ENCODE results near the gene WDR35.

GRCh38 chr2:19949071-19949470 is 40.8 kb downstream of the WDR35 start:
- no peak for TF ChIP-seq POLR2AphosphoS5 (IDR thresholded peaks at IDR 0.05; ENCODE audit: insufficient read depth, low read depth, low read length)
- no peak for TF ChIP-seq CTCF (IDR thresholded peaks at IDR 0.05; ENCODE audit: extremely low read depth in 1 of 2, insufficient read depth in 1 of 2, low read depth in 1 of 2, low read length in 2 of 2)
- TF ChIP-seq MAX (IDR thresholded peaks at IDR 0.05; ENCODE audit: insufficient read depth, insufficient read length) = no peak
